NCI-H82 treated with DMSO at 0.1 percent for 48 hours (cell line): ENCODE measurements around the gene CLASP1.

Experiments used
- DNase-seq: peaks from one replicate; lab custom pipeline; 2025; ENCODE audit not compliant: unreplicated experiment; lab: John Stamatoyannopoulos, UW

The CLASP1 gene

GRCh38 chr2:121293450-121294325, 355.6 kb downstream of the CLASP1 start:
- no peak for DNase-seq

- DNase-seq: no peak
Measured at GRCh38 chr2:121291251-121291580, 358.0 kb downstream of the CLASP1 start.

GRCh38 chr2:121289271-121289670, 360.0 kb downstream of the CLASP1 start:
- DNase-seq: no peak

- DNase-seq: no peak
Measured at GRCh38 chr2:121288454-121289231, 360.6 kb downstream of the CLASP1 start.

GRCh38 chr2:121287956-121288355, 361.3 kb downstream of the CLASP1 start:
- no peak for DNase-seq
